ENCODE data around the gene PPP1R9B. TPM values are rescaled to one million over a fixed set of nuclear protein-coding genes. Genes with fewer than 3 reads are reported as not detected.

The PPP1R9B gene
- total and polyA plus RNA-seq, 3 experiments from 2014 or later, result 1.7 to 89.0 (median 86.9) TPM

DNA sequence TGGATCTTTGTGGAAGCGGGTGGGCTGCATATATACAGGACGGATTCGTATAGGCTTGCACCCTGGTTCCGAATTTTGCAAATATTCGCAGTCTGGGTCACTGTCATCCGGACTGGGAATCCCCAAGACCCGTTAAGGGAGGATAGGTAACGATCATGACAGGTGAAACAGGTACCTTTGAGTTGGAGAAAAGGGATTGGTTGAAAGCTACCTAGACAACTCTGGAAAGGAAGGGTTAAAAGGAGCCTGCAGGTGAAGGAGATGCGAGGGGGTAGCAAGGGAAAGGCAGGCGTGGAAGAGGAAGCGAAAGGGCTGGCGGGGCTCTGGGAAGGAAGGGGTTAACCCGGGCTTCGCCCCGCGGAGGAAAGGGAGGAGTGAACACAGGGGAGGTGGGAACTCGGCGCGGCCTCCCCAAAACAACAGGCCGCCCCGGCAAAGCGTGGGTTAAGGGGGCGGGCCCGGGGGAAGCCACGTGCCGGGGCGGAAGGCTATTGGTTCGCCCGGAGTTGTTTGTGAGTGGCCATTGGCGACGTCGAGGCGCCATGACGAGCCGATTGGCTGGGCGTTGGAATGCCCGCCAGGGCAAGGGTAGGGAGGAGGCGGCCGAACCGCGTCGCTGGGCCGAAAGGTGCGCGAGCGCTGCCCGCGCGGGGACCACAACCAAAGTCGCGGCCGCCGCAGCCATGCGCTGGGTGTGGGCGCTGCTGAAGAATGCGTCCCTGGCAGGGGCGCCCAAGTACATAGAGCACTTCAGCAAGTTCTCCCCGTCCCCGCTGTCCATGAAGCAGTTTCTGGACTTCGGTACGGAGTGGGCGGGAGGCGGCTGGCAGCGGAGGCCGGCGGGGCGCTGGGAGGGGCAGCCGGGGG lies 55.5 kb downstream of the PPP1R9B start, which contains the start of gene PDK2:
TSS of gene PDK2 (plus strand) at position 599 of the 867 bp plus-strand sequence. CDS start at position 684, 85 bp downstream.
- Mint-ChIP-seq H3K27me3 (no peaks in the 10 kb centered on the region), H3K4me3 (peak within 1 kb of the TSS; percentile 88 to 100 (median 97)), H3K9me3 (no peaks in the 10 kb centered on the region), H3K36me3 (peaks cover 0 to 41% (median 7%) of the 10 kb centered on the region in 3 donors), H3K27ac (peak within 1 kb of the TSS; percentile 88 to 98 (median 96)), H3K4me1 (peaks cover 21 to 46% (median 27%) of the 10 kb centered on the region in 3 donors)
- H3K4me1 ChIP-seq (ENCODE audit: insufficient read depth, low read length), result peaks cover 17% of the 10 kb centered on the region
- DNase-seq, result peak; percentile 93 to 98 (median 97)
- no peaks in the 10 kb centered on the region for H3K9me3 ChIP-seq (ENCODE audit: low read length)
- H3K36me3 ChIP-seq (ENCODE audit: insufficient read depth, low read length), result peaks cover 10% of the 10 kb centered on the region
- H3K4me3 ChIP-seq (ENCODE audit: low read length), result peak within 1 kb of the TSS; percentile 100
- POLR2A ChIA-PET, result interaction anchor here (0.6 to 1.3 kb wide), 4 partner anchors 38 to 418 kb away, joined by 3 to 5 read pairs (median 4); no protein-coding TSS in a partner anchor
- H3K27ac ChIP-seq (ENCODE audit: low read depth, low read length), result peak within 1 kb of the TSS; percentile 79
- CTCF ChIA-PET, result interaction anchor here (0.8 to 5.7 kb wide), 44 partner anchors 9 to 527 kb away, joined by 3 to 75 read pairs (median 6); partner anchors contain the start of genes ITGA3, PPP1R9B, SAMD14 and SGCA
- no peaks in the 10 kb centered on the region for H3K27me3 ChIP-seq (ENCODE audit: insufficient read depth, low read length, poor library complexity, severe bottlenecking)

DNA sequence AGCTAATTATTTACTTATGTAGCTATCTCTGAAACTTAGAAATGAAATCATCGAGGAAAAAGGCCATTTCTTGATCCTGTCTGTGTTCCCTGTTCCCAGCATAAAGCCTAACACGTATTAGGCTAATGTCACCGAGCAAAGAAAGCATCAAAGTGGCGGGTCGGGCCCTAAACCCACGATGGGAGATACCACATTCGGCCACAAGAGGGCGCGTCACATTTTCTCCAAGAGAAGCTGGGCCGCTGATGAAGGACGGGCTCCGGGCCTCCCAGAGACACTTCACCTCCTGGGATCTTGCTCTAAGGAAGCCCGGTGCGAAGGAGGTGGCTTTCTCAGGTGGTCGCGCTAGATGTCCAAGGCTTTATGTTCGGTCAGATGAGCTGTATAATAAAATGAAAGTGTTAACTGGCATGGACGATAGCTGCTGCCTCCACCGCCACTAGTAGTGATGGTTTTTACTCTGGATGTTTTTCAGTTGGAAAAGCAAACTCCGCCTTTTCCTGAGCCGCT lies 56.2 kb downstream of the PPP1R9B start:
- Mint-ChIP-seq H3K27me3 (no peaks in the 10 kb centered on the region), H3K9me3 (no peaks in the 10 kb centered on the region), H3K4me1 (peaks cover 18 to 41% (median 23%) of the 10 kb centered on the region in 3 donors), H3K4me3 (peak overlapping the region; percentile 88 to 100 (median 97)), H3K27ac (peak overlapping the region; percentile 88 to 98 (median 96)), H3K36me3 (peaks cover 0 to 38% (median 7%) of the 10 kb centered on the region in 3 donors)
- Histone ChIP-seq H3K36me3 (ENCODE audit: insufficient read depth, low read length) (peaks cover 10% of the 10 kb centered on the region), H3K27ac (ENCODE audit: low read depth, low read length) (peak overlapping the region; percentile 79), H3K27me3 (ENCODE audit: insufficient read depth, low read length, poor library complexity, severe bottlenecking) (no peaks in the 10 kb centered on the region), H3K9me3 (ENCODE audit: low read length) (no peaks in the 10 kb centered on the region), H3K4me3 (ENCODE audit: low read length) (peak overlapping the region; percentile 100), H3K4me1 (ENCODE audit: insufficient read depth, low read length) (peaks cover 17% of the 10 kb centered on the region)
- DNase-seq, result peak; percentile 78 to 91 (median 88)
- POLR2A ChIA-PET, result interaction anchor here (0.6 to 1.3 kb wide), 4 partner anchors 38 to 417 kb away, joined by 3 to 5 read pairs (median 4); no protein-coding TSS in a partner anchor
- CTCF ChIA-PET, result interaction anchor here (0.7 to 5.7 kb wide), 51 partner anchors 10 to 527 kb away, joined by 3 to 75 read pairs (median 5); partner anchors contain the start of genes ITGA3, PPP1R9B, SAMD14 and SGCA

DNA sequence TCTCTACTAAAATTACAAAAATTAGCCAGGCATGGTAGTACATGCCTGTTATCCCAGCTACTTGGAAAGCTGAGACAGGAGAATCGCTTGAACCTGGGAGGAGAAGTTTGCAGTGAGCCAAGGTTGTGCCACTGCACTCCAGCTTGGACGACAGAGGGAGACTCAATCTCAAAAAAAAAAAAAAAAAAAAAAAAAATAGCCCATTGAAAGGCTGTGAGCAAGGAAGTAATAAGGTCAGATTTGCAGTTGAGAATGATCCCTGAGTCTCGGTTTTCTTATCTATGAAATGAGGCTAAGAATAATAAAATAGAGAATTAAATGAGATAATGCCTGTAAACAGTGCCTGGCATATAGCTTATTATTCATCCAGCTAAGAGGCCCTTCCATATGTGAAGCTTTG lies 56.7 kb downstream of the PPP1R9B start:
- CTCF ChIA-PET, result interaction anchor here (0.7 to 5.7 kb wide), 50 partner anchors 9 to 526 kb away, joined by 3 to 75 read pairs (median 5); partner anchors contain the start of genes ITGA3, PPP1R9B, SAMD14 and SGCA
- POLR2A ChIA-PET, result interaction anchor here (0.6 to 1.3 kb wide), 4 partner anchors 24 to 386 kb away, joined by 3 to 5 read pairs (median 4); partner anchors contain the start of gene SLC35B1
- Histone ChIP-seq H3K4me3 (ENCODE audit: low read length) (no peak overlapping the region), H3K27me3 (ENCODE audit: insufficient read depth, low read length, poor library complexity, severe bottlenecking) (no peaks in the 10 kb centered on the region), H3K4me1 (ENCODE audit: insufficient read depth, low read length) (peaks cover 17% of the 10 kb centered on the region), H3K36me3 (ENCODE audit: insufficient read depth, low read length) (peaks cover 8% of the 10 kb centered on the region), H3K9me3 (ENCODE audit: low read length) (no peaks in the 10 kb centered on the region), H3K27ac (ENCODE audit: low read depth, low read length) (no peak overlapping the region)
- Mint-ChIP-seq H3K27ac (peak overlapping the region in 6 of 8 donors; percentile 88 to 98 (median 96)), H3K9me3 (no peaks in the 10 kb centered on the region), H3K27me3 (no peaks in the 10 kb centered on the region), H3K4me3 (peak overlapping the region; percentile 88 to 100 (median 97)), H3K4me1 (peaks cover 18 to 41% (median 23%) of the 10 kb centered on the region in 3 donors), H3K36me3 (peaks cover 0 to 35% (median 7%) of the 10 kb centered on the region in 3 donors)
- no peak for DNase-seq

- H3K9me3 Mint-ChIP-seq, result no peaks in the 10 kb centered on the region
- Histone ChIP-seq H3K27ac (ENCODE audit: low read depth, low read length) (no peak overlapping the region), H3K4me1 (ENCODE audit: insufficient read depth, low read length) (peaks cover 17% of the 10 kb centered on the region), H3K9me3 (ENCODE audit: low read length) (no peaks in the 10 kb centered on the region), H3K27me3 (ENCODE audit: insufficient read depth, low read length, poor library complexity, severe bottlenecking) (no peaks in the 10 kb centered on the region), H3K36me3 (ENCODE audit: insufficient read depth, low read length) (peaks cover 3% of the 10 kb centered on the region), H3K4me3 (ENCODE audit: low read length) (no peak overlapping the region)
- no peaks in the 10 kb centered on the region for H3K27me3 Mint-ChIP-seq
- POLR2A ChIA-PET, result interaction anchor here (0.6 kb wide), 2 partner anchors 25 to 385 kb away, joined by 3 to 4 read pairs; partner anchors contain the start of gene SLC35B1
- no peak for DNase-seq
- H3K36me3 Mint-ChIP-seq, result peaks cover 0 to 30% (median 2%) of the 10 kb centered on the region in 3 donors
- peak overlapping the region in 3 of 8 donors; percentile 42 to 51 (median 46) for H3K27ac Mint-ChIP-seq
- peaks cover 14 to 37% (median 18%) of the 10 kb centered on the region in 3 donors for H3K4me1 Mint-ChIP-seq
- CTCF ChIA-PET, result interaction anchor here (0.9 to 5.7 kb wide), 17 partner anchors 11 to 526 kb away, joined by 3 to 75 read pairs (median 7); partner anchors contain the start of gene ITGA3
- H3K4me3 Mint-ChIP-seq, result peak overlapping the region in 3 of 7 donors; percentile 31 to 59 (median 56)
Observed at GRCh38 chr17:50093246-50093645, 57.2 kb downstream of the PPP1R9B start.

DNA sequence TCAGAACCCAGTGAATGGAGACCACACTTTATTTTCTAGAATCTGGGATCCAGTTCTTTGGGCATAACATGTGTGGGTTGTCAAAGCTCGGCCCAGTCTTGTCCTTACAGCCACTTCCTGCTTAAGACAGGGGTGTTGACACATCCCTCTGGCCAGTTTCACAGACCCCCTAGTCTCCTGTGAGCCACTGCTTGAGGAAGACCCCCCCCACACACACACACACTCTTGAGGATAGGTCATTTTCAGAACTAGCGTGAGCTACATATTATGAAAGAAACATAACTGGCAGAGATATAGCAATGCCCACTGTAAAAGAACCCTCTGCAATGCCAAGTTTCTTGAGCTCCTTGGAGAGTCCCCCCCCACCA lies 58.6 kb downstream of the PPP1R9B start:
- Histone ChIP-seq H3K36me3 (ENCODE audit: insufficient read depth, low read length) (no peaks in the 10 kb centered on the region), H3K27ac (ENCODE audit: low read depth, low read length) (no peak overlapping the region), H3K9me3 (ENCODE audit: low read length) (no peaks in the 10 kb centered on the region), H3K4me1 (ENCODE audit: insufficient read depth, low read length) (peaks cover 17% of the 10 kb centered on the region), H3K4me3 (ENCODE audit: low read length) (no peak overlapping the region), H3K27me3 (ENCODE audit: insufficient read depth, low read length, poor library complexity, severe bottlenecking) (no peaks in the 10 kb centered on the region)
- no peak for DNase-seq
- Mint-ChIP-seq H3K4me3 (no peak overlapping the region), H3K27ac (peak overlapping the region in 2 of 8 donors; percentile 8 to 35), H3K27me3 (no peaks in the 10 kb centered on the region), H3K9me3 (no peaks in the 10 kb centered on the region), H3K4me1 (peaks cover 10 to 24% (median 16%) of the 10 kb centered on the region in 3 donors), H3K36me3 (peaks cover 0 to 18% (median 0%) of the 10 kb centered on the region in 3 donors)
- ChIA-PET CTCF (interaction anchor here (1.3 to 5.7 kb wide), 3 partner anchors 11 to 96 kb away, joined by 4 to 75 read pairs (median 7); partner anchors contain the start of gene DLX3), POLR2A (interaction anchor here (1.0 kb wide), 1 partner anchor 21 kb away, joined by 3 read pairs; no protein-coding TSS in a partner anchor)

DNA sequence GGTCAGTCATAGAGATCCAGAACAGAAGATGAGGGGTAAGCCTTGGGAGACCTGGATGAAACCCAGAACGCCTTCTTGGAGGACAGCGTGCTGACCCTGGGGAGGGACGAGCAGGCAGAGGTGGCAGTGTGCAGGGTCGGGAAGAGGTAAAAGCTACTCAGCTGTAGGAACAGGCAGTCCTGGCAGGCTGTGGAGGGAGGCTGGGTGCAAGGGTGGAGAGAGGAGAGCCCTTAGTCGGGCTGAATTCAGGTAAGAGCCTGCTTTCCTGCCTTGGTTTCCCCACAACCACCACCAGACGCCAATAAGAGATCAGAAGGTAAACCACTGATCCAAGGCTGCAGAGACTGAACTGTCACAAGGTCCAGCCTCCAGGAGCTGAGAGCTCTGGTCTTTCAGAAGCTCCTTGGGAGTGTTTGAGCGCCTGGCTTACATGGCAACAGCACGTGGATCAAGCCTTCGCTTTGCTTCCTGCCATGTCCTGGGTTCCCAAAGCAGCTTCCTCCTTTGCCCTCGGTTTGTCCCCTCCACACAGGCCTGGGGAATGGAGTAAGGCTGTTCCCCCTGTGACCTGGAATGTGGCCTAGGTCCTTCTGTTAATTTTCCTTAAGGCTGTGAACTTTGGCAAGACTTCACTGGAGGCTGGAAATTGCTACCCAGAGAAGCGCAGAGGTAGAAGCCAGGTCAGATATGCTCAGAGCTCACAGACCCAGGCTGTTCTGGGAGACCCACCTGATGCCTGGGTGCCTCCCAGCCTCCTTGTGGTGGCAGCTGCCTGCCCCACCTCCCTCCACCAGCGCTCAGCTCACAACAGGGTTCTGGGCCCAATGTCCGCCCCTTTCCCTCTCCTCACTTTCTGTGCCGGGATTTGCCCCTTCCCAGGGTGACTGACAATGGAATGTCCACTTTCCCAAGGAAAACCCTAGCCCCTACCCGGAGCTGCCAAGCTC lies 59.2 kb downstream of the PPP1R9B start:
- peak overlapping the region in 1 of 8 donors; percentile 50 for H3K27ac Mint-ChIP-seq

More for the DNA sequence above, 59.2 kb downstream of the PPP1R9B start:
- H3K27ac ChIP-seq (ENCODE audit: low read depth, low read length), result no peak overlapping the region
- H3K9me3 ChIP-seq (ENCODE audit: low read length), result no peaks in the 10 kb centered on the region
- no peaks in the 10 kb centered on the region for H3K27me3 ChIP-seq (ENCODE audit: insufficient read depth, low read length, poor library complexity, severe bottlenecking)
- Mint-ChIP-seq H3K4me1 (peaks cover 10 to 17% (median 14%) of the 10 kb centered on the region in 3 donors), H3K9me3 (no peaks in the 10 kb centered on the region), H3K27me3 (no peaks in the 10 kb centered on the region), H3K4me3 (peak overlapping the region in 1 of 7 donors; percentile 23), H3K36me3 (peaks cover 0 to 17% (median 0%) of the 10 kb centered on the region in 3 donors)
- CTCF ChIA-PET, result interaction anchor here (1.3 to 5.7 kb wide), 3 partner anchors 11 to 95 kb away, joined by 4 to 75 read pairs (median 7); partner anchors contain the start of gene DLX3
- no peaks in the 10 kb centered on the region for H3K36me3 ChIP-seq (ENCODE audit: insufficient read depth, low read length)
- H3K4me3 ChIP-seq (ENCODE audit: low read length), result no peak overlapping the region
- H3K4me1 ChIP-seq (ENCODE audit: insufficient read depth, low read length), result peaks cover 14% of the 10 kb centered on the region
- DNase-seq, result no peak
- POLR2A ChIA-PET, result interaction anchor here (1.0 kb wide), 1 partner anchor 22 kb away, joined by 3 read pairs; no protein-coding TSS in a partner anchor
